Activated T-cell treated with anti-CD3 and anti-CD28 coated beads, Interleukin-2, amount 50 U/mL, for 24 hours (primary cell): ENCODE data around the gene CIRBP.

Source experiments
- DNase-seq: peaks from one replicate; pipeline ENCODE4 v3.0.0-alpha.2; 2020
- H3K27ac Mint-ChIP-seq: 2 replicates; pipeline ENCODE4 v1.8.0; 2020; ENCODE audit warnings: mild to moderate bottlenecking, mixed read lengths
- H3K27me3 Mint-ChIP-seq: 2 replicates; pipeline ENCODE4 v1.8.0; 2020; ENCODE audit warnings: mixed read lengths
- H3K36me3 Mint-ChIP-seq: 2 replicates; pipeline ENCODE4 v1.8.0; 2020; ENCODE audit warnings: low read depth, mixed read lengths
- H3K4me1 Mint-ChIP-seq: 2 replicates; pipeline ENCODE4 v1.8.0; 2020; ENCODE audit warnings: low read depth, mixed read lengths
- H3K4me3 Mint-ChIP-seq: 2 replicates; pipeline ENCODE4 v1.8.0; 2020; ENCODE audit warnings: mild to moderate bottlenecking, moderate library complexity, mixed read lengths
- H3K9me3 Mint-ChIP-seq: 2 replicates; pipeline ENCODE4 v1.8.0; 2020; ENCODE audit warnings: mixed read lengths

Gene CIRBP

DNA sequence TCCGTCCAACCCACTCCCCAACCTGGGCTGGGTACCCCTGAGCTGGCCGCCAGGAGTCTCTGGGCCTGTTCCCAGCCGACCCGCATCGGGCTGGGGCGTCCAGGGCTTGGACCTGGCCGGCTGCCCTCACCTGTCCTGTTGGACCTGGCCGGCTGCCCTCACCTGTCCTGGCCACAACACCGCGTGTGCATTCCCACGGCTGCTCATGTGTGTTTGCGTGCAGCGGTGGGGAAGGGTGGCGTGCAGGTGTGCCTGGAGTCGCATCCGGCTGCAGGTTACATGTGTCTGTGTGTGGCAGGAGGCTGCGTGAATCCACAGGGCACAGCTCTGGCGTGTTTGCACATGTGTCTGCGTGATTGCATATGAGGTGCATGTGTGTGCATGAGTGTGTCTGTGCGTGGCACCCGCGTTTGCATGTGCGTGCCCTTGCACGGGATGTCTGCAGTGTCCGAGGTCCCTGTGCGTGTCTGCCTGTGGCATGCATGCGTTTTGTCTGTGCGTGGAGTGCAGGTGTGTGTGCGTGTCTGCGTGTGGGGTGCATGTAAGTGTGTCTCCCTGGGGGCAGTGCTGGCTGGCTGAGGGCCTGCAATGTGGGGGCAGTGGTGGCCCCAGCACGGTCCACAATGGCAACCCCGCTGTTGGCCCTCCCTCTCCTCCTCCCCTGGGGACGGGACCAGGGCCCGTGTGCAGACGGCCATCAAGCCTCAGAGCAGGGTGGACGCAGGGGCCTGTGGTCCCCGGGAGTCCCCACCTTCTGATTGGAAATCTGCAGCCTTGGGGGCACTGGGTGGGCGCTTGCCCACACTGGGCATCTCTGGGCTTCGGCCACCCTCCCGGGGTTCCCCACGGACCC, 19.9 kb downstream of the CIRBP start:
- no peak for DNase-seq
- no peak overlapping the region for H3K27ac Mint-ChIP-seq
- H3K27me3 Mint-ChIP-seq = peaks cover 48% of the 10 kb centered on the region
- H3K4me3 Mint-ChIP-seq = no peak overlapping the region
- H3K4me1 Mint-ChIP-seq = peaks cover 3% of the 10 kb centered on the region
- no peaks in the 10 kb centered on the region for H3K36me3 Mint-ChIP-seq
- no peaks in the 10 kb centered on the region for H3K9me3 Mint-ChIP-seq

DNA sequence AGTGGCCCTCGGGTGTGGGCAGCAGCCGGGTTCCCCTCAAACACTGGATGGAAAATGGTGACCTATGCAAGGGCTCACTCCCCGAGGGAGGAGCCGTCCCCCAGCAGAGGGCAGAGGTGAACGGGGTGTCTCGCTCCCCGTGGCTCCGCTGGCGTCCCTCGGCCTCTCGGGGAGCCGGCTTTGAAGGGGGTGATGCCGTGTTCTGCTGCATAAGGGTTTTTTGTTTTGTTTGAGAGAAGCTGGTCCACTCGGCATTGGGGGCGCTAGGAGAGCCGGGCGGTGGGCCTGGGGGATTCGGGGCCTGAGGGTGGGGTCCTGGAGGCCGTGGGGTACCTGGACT, 20.5 kb downstream of the CIRBP start:
- H3K4me1 Mint-ChIP-seq = peaks cover 4% of the 10 kb centered on the region
- H3K36me3 Mint-ChIP-seq = no peaks in the 10 kb centered on the region
- H3K9me3 Mint-ChIP-seq = no peaks in the 10 kb centered on the region
- no peak overlapping the region for H3K27ac Mint-ChIP-seq
- H3K4me3 Mint-ChIP-seq = no peak overlapping the region
- H3K27me3 Mint-ChIP-seq = peaks cover 48% of the 10 kb centered on the region
- DNase-seq = no peak

DNA sequence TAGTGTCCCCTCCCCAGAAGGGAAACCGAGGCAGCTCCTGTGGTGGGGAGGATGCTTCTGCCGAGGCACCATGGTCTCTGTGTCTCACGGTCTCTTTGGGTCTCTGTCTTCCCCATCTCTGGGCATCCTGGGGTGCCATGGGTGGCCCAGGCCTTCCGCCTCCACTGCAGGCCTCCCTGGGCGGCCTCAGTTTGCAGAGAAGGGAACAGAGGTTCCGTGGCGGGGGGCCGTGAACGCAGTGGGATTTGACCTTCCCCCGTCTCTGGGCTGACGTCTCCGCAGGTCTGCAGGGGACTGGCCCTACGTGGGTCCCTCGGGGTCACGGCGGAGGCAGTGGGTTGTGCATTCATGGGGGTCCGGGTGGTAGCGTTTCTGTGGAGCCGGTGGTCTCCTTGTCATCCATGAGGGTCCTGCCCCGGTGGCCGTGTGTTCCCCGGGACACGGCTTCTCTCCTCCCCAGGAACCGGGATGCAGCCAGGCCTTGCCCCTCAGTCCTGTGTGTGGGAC, 21.1 kb downstream of the CIRBP start:
- Mint-ChIP-seq H3K36me3 (no peaks in the 10 kb centered on the region), H3K27me3 (peaks cover 48% of the 10 kb centered on the region)

DNA sequence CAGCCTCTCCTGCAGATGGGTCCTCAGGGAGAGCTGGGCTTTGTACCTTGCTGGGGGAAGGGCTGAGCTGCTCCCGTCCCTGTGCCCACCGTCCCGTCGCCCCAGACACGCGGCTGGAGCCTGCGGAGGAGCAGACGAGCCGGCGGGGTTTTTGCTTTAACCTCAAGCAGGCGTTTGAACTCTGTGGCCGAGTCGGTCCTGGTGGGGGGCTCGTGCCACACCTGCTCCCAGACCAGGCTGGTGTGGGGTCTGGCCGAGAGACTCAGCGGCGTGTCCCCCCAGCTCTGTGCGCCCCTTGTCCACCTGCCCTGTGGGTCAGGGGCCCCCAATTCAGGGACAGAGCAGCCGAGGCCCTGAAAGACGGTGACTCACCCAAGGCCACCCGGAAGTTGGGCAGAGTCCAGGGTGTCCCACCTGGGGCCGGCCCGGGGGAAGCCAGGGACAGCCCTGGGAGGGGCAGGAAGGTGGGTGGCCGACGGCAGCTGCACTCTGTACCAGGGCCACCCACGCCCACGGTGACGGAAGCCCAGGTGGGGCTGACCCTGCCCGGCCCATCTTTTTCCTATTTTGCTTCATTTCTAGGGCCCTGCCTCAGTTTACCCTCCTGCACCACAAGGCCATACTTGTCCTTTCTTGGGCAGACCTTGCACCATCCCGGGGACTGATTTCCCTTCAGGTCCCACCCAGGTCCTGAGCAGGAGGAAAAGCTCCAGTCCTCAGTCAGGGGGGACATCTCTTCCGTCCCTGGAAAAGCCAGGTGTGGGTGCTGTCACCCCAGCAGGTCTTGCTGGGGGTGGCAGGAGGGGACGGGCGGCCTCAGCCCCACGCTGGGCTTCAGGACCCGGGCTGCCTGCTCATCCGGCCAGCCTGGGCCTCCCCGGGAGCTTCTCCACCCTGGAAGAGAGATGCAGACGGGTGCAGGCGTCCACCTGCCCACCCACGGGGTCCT, 21.8 kb downstream of the CIRBP start:
- no peaks in the 10 kb centered on the region for H3K36me3 Mint-ChIP-seq
- no peak overlapping the region for H3K4me3 Mint-ChIP-seq
- H3K4me1 Mint-ChIP-seq = peaks cover 10% of the 10 kb centered on the region
- H3K27ac Mint-ChIP-seq = no peak overlapping the region
- H3K27me3 Mint-ChIP-seq = peaks cover 48% of the 10 kb centered on the region
- H3K9me3 Mint-ChIP-seq = no peaks in the 10 kb centered on the region
- no peak for DNase-seq

More for the DNA sequence above, 21.1 kb downstream of the CIRBP start:
- DNase-seq = no peak
- Mint-ChIP-seq H3K27ac (no peak overlapping the region), H3K4me3 (no peak overlapping the region), H3K4me1 (peaks cover 10% of the 10 kb centered on the region), H3K9me3 (no peaks in the 10 kb centered on the region)

DNA sequence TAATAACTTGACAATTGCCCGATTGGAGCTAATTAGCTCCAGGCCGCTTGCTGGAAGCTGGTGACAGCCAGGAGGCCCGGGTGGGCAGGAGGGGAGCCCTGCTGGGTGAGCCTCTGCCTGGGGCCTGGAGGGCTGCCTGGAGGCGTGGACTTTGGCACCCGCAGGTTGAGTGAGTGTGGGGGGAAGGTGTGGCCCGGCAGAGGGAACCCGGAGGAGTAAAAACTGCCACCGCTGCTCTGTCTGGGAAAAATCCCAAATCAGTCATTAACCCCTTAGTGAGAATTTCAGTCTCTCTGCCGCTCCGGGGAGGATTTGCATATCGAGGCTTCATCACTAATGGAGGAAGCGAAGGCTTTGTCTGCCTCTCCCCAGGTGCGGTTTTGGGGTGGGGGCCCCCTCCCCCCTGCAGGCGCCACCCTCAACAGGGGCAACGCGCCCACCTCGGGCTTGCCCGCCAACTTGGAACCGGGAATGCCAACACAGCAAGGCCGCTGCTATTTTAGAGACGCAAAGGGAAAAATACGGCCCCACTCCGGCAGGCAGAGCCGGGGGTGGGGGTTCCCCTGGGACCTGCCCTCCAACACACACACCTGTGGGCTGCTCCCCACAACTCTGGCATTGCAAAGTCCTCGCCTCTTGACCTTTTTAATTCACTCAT, 22.8 kb downstream of the CIRBP start:
- Mint-ChIP-seq H3K4me3 (no peak overlapping the region), H3K36me3 (no peaks in the 10 kb centered on the region), H3K9me3 (no peaks in the 10 kb centered on the region), H3K27me3 (peaks cover 48% of the 10 kb centered on the region), H3K4me1 (peaks cover 7% of the 10 kb centered on the region), H3K27ac (no peak overlapping the region)
- DNase-seq = no peak

DNA sequence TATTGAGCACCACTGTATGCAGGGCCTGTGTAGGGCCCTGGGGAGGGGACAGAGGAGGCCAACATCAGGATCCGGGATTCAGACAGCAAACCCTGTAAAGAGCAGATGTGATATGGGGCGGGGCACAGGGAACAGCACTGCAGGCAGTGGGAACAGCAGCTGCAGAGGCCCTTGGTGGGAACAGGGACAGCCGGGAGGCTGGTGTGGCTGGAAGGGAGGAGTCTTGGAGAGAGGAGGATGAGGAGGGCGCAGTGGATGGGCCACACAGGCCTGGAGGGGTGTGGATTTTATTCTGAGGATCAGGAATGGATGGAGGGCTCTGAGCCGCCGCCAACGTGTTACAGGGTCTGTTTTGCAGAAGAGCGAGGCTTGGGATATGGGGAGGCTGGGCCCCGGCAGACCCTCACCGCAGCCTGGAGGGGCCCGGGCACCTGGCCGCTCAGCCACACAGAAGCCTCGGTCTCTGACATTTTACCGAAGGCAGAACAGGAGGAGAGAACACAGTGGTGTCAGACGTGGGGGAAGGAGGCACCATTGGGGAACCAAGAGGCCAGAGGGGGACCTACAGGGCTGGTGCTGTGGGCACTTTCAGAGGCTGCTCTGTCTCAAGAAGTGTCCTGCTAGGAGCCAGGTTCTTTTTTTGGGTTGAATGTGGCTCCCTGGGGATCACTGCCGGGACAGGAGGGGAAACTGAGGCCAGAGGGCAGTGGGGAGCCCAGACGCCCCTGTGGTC, 23.5 kb downstream of the CIRBP start:
- no peak for DNase-seq
- Mint-ChIP-seq H3K27me3 (peaks cover 49% of the 10 kb centered on the region), H3K4me1 (peaks cover 7% of the 10 kb centered on the region), H3K27ac (no peak overlapping the region), H3K36me3 (no peaks in the 10 kb centered on the region), H3K9me3 (no peaks in the 10 kb centered on the region), H3K4me3 (no peak overlapping the region)

DNA sequence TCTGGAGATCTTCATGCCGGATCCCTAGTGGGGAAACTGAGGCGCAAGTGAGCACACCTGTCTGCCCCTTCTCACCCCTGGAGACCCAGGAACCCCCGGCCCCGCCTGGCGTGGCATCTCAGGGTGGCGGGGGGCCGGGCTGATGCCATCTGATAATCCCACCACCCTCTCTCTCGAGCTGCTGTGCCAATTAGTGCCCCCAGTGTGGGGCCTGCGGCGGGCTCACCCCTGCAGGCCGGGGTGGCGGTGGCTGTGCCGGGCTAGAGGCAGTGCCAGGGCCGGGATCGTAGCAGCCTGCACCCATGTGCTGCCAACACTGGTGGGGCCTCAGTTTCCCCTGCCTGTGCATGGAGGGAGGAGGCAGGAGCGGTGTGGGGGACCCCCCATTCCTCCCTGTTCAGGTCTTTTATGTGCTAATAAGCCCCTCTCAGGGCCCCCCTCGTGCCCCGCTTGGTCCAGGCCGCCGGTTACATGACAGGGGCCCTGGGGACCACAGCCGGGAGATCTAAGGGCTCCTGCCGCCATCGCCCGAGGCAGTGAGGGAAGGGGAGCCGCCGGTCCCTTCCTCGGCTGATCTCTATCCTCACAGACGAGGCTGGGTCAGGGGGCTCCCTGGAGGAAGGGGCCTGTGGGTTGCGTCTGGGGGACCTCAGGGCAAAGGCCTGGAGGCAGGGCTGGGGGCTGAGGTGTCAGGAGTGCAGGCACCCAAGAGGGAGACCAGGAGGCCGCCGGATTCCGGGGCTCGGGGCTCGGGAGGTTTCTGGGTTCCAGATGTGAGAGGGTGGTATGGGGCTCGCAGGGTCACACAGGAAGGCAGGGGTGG, 24.9 kb downstream of the CIRBP start:
- H3K27ac Mint-ChIP-seq = no peak overlapping the region
- H3K27me3 Mint-ChIP-seq = peaks cover 45% of the 10 kb centered on the region
- H3K4me1 Mint-ChIP-seq = peaks cover 7% of the 10 kb centered on the region
- no peak overlapping the region for H3K4me3 Mint-ChIP-seq
- DNase-seq = no peak
- no peaks in the 10 kb centered on the region for H3K36me3 Mint-ChIP-seq
- no peaks in the 10 kb centered on the region for H3K9me3 Mint-ChIP-seq

DNA sequence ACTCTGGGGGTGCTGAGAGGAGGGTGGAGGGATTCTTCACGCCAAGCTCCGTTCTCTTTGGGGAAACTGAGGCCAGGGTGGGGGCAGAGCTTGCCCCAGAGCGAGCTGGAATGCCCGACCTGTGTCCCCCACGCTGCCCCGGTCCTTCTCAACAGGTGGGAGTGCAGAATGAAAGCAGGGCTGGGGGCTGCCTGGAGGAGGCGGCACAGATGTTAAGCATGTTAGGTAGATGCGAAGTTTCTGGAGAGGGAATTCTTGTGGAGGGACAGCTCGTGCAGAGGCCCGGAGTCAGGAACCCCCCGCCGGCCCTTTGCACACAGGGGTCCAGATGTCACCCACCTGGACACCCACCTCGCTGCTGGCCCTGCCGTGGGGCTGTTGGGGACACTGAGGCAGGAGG, 25.6 kb downstream of the CIRBP start:
- peaks cover 42% of the 10 kb centered on the region for H3K27me3 Mint-ChIP-seq
- H3K27ac Mint-ChIP-seq = no peak overlapping the region
- H3K36me3 Mint-ChIP-seq = no peaks in the 10 kb centered on the region
- H3K4me1 Mint-ChIP-seq = peaks cover 7% of the 10 kb centered on the region
- H3K9me3 Mint-ChIP-seq = no peaks in the 10 kb centered on the region
- no peak overlapping the region for H3K4me3 Mint-ChIP-seq
- no peak for DNase-seq

DNA sequence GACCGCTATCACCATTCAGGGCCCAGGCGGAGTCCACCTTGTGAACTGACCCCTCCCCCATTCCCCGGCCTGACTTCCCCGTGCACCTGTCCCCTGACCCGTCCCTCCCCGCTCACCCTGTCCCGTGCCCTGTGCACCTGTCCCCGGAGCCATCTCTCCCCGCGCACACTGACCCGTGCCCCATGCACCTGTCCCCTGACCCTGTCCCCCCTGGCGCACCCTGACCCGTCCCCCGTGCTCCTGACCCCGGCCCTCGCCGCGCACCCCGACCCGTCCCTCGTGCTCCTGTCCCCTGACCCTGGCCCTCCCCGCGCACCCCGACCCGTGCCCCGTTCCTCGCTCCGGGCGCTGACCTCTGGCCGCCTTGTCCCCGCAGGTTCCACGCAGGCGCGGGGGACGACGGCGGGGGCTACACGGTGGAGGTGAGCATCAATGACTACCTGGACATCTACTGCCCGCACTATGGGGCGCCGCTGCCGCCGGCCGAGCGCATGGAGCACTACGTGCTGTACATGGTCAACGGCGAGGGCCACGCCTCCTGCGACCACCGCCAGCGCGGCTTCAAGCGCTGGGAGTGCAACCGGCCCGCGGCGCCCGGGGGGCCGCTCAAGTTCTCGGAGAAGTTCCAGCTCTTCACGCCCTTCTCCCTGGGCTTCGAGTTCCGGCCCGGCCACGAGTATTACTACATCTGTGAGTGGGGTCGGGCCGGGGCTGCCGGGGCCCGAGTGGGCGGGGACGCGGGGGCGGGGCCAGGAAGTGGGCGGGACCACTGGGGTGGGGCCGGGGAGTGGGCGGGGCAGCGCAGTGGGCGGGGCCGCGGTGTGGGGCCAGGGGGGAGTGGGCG, 26.3 kb downstream of the CIRBP start:
- Mint-ChIP-seq H3K9me3 (no peaks in the 10 kb centered on the region), H3K36me3 (no peaks in the 10 kb centered on the region), H3K27ac (no peak overlapping the region), H3K4me3 (no peak overlapping the region), H3K27me3 (peaks cover 42% of the 10 kb centered on the region), H3K4me1 (peaks cover 7% of the 10 kb centered on the region)
- peak; percentile 64 for DNase-seq

DNA sequence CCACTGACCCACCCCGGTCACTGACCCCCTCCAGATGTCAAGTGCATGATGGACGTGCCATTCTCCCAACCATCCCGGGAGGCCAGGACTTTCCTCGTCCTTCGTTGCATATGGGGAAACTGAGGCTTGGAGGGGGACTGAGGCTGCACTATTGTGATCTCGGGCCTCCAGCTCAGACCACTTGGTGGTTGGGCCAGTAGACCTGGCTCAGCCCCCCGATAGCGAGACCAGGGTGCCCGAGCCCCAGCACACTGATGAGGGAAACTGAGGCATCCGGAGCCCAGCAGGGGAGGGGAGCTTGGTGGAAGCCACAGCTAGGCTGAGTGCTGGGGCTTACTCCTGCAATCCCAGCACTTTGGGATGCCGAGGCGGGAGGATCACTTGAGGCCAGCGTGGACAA, 26.9 kb downstream of the CIRBP start:
- H3K27ac Mint-ChIP-seq = no peak overlapping the region
- DNase-seq = no peak
- no peaks in the 10 kb centered on the region for H3K36me3 Mint-ChIP-seq
- peaks cover 7% of the 10 kb centered on the region for H3K4me1 Mint-ChIP-seq
- peaks cover 41% of the 10 kb centered on the region for H3K27me3 Mint-ChIP-seq
- no peak overlapping the region for H3K4me3 Mint-ChIP-seq
- no peaks in the 10 kb centered on the region for H3K9me3 Mint-ChIP-seq

DNA sequence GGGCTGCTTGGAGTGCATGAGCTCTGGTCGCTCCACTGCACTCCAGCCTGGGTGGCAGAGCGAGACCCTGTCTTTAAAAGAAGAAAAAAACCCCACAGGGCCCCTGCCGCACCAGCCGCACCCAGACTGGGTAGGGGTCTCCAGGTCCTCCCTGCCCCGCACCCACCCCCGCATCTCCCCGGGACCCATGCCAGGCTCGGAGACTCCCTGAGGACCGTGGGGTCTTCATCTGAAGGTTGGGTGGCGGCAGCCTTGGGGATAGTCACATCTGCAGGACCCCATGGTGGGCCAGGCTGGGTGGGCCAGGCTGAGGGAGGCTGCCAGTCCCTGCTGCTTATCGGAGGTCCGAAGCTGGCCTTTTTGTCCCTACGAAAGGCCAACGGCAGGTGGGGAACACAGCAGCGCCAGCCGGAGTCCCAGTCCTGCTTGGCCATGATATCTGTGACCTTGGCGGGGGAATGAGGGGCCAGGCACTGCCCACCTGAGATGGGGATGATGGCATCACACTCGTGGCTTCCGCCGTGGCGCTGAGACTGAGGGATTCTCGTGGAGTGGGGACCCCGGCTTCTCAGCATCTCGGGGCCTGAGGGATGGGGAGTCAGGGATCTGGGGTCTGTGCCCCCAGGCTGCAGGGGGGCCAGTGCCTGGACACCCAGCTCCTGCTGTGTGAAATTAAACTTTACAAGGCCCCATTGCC, 27.6 kb downstream of the CIRBP start:
- no peak for DNase-seq
- Mint-ChIP-seq H3K27ac (no peak overlapping the region), H3K27me3 (peaks cover 39% of the 10 kb centered on the region), H3K4me1 (peaks cover 7% of the 10 kb centered on the region), H3K9me3 (no peaks in the 10 kb centered on the region), H3K36me3 (no peaks in the 10 kb centered on the region), H3K4me3 (no peak overlapping the region)

DNA sequence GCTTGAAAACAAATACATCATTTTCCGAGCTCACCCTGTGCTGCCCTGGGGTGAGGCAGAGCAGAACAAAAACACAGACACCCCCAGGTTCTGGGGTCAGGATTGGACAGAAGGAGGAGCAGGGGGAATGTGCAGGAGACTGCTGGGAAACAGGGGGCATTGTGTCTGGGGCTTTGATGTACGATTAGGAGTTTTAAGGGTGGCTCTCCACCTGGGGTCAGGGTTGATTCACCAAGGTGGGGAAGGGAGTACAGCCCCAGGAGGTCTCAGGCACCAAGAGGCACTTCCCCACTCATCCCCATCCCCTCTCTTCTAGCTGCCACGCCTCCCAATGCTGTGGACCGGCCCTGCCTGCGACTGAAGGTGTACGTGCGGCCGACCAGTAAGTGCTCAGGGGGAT, 29.1 kb downstream of the CIRBP start:
- Mint-ChIP-seq H3K27ac (no peak overlapping the region), H3K36me3 (no peaks in the 10 kb centered on the region), H3K4me3 (no peak overlapping the region), H3K4me1 (peaks cover 7% of the 10 kb centered on the region), H3K27me3 (peaks cover 28% of the 10 kb centered on the region), H3K9me3 (no peaks in the 10 kb centered on the region)
- DNase-seq = no peak
